Choroid plexus epithelial cell (primary cell): Measurements from ENCODE around the gene RFX7.

ENCODE experiments used
- DNase-seq: peaks from one replicate; pipeline ENCODE4 v3.0.0-alpha.2; 2010; ENCODE audit warnings: low read depth
- H3K4me3 ChIP-seq: 2 replicates; pipeline ENCODE4 v1.5.1; 2011; ENCODE audit warnings: low read depth, mild to moderate bottlenecking, control low read depth, low read length, moderate library complexity
- TF ChIP-seq, protein P1 (sequence below): conservative IDR thresholded peaks from 2 replicates; pipeline ENCODE4 v1.5.1; 2011; ENCODE audit warnings: low read depth, mild to moderate bottlenecking, control low read depth, inconsistent platforms, low read length, moderate library complexity

RFX7 gene

DNA sequence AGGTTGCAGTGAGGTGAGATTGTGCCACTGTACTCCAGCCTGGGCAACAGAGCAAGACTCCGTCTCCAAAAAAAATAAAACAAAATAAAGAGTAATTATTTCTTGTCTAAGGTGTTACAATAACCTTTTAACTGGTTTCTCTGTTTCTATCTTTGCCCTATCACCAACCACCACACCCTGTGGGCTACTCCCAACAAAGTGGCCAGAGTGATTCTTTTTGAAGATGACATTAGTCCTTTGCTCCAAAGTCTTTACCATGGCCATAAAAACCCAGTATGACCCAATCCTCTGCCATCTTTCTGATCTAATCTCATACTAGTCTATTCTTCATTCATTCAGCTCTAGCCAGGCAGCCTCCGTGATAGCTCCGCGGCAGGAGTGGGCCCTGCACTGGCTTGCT, 62.8 kb downstream of the RFX7 start:
- H3K4me3 ChIP-seq = no peak overlapping the region
- no peak for DNase-seq
- TF ChIP-seq, protein P1, sequence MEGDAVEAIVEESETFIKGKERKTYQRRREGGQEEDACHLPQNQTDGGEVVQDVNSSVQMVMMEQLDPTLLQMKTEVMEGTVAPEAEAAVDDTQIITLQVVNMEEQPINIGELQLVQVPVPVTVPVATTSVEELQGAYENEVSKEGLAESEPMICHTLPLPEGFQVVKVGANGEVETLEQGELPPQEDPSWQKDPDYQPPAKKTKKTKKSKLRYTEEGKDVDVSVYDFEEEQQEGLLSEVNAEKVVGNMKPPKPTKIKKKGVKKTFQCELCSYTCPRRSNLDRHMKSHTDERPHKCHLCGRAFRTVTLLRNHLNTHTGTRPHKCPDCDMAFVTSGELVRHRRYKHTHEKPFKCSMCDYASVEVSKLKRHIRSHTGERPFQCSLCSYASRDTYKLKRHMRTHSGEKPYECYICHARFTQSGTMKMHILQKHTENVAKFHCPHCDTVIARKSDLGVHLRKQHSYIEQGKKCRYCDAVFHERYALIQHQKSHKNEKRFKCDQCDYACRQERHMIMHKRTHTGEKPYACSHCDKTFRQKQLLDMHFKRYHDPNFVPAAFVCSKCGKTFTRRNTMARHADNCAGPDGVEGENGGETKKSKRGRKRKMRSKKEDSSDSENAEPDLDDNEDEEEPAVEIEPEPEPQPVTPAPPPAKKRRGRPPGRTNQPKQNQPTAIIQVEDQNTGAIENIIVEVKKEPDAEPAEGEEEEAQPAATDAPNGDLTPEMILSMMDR = no peak

DNA sequence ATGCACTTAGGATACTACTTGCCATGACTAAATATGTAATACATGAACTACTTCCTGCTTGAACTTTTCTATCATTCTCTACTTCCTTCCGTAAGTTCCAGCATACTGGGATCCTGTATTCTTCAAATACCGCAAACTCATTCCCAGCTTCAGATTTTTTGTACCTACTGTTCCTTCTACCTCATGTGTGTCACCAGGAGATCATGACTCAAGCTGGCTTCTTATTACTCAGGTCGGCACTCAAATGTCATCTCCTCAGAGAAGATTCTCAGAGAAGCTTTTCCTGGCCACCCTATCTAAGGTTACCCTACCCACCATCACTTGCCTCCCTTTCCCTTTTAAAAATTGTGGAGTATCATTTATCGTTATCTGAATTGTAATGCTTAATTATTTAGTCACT, 66.7 kb downstream of the RFX7 start:
- TF ChIP-seq, protein P1 = no peak
- H3K4me3 ChIP-seq = no peak overlapping the region
- DNase-seq = no peak

DNA sequence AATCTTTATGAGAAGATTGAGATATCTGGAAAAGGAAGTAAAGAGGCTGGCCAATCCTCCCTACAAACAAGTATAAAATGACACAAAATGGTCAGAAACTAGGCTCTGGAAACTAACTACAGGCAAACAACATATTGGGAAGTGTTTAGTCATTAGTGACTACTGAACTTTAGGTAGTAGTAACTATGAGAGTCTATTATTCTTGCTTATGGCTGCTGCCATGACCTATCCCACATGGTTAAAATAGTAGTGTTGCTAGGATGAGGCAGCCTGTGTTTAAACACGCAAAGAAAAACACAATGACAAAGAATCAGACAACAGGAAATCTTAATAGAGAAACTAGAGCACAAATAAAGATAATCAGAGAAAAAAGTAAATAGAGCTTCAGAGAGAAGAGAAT, 67.9 kb downstream of the RFX7 start:
- H3K4me3 ChIP-seq = no peak overlapping the region
- TF ChIP-seq, protein P1 = no peak
- DNase-seq = no peak

DNA sequence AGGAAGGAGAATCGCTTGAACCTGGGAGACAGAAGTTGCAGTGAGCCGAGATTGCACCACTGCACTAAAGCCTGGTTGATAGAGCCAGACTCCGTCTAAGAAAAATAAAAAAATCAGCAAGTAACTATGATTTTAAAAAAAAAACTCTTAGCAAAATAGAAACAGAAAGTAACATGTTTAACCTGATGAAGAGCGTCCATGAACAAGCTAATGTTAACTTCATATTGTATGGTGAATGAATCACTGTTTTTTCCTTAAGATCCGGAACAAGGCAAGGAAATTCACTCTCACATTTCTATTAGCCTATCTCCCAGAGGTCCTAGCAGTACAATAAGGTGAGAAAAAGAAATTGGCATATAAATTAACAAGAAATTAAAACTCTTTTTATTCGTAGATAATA, 69.0 kb downstream of the RFX7 start:
- TF ChIP-seq, protein P1 = no peak
- H3K4me3 ChIP-seq = no peak overlapping the region
- no peak for DNase-seq

DNA sequence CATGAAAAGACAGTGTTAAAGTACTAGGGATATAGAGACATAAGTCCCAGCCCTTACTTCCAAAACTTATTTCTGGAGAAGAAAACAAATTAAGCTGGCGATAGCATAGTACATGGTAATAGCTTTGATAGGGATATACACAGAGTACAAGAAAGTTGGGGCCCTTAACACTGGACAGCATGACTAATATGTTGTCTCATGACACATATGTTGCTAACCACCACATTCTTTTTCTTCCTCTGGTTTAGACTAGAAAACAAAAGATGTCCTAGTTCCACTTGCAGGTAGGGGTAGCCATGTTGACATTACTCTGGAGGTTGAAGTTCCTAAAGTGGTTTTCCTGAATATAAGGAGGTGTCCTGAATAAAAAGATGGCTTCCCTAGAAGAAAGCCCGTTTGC, 75.3 kb downstream of the RFX7 start:
- DNase-seq = peak; percentile 49
- TF ChIP-seq, protein P1 = no peak
- no peak overlapping the region for H3K4me3 ChIP-seq

DNA sequence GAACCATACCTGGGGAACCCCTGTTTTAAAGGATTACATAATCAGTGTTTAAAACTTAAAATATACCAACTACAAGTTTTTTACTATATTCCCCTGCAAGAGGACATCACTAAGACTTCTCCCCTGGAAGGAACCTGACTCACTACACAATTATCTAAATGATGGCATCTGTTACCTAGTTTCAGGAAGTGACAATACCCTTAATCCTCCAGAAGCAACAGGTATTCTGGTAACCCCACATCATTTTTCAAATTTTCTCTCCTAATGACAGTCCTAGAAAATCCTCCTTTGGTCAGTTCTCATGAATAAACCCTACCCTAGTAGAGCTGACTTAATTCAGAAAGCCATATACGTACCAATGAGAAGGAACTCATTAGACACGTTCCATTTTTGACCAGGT, 78.4 kb downstream of the RFX7 start:
- TF ChIP-seq, protein P1 = no peak
- DNase-seq = no peak
- H3K4me3 ChIP-seq = no peak overlapping the region

DNA sequence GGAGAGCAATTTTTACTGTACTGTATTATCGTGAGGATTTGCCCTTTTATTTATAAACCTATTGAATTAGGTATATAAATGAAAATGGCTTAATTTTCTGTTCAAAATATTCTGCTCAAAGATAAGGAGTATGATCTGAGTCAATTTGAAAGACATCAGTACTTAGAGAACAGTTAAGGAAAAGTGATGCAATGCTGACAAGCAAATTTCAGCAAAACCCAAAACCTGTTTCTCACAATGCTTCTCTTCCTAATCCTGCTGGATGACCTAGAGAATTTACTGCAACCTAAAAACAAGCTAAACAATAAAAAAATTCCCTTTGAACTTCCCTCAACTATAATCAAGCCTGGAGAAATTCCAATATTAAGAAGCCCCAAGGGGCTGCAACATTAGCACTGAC, 82.7 kb downstream of the RFX7 start:
- TF ChIP-seq, protein P1 = no peak
- no peak overlapping the region for H3K4me3 ChIP-seq
- peak; percentile 23 for DNase-seq
